Chondrocyte (in vitro differentiated cells): ENCODE results near the gene ZCCHC7. TPM values are rescaled to one million over a fixed set of nuclear protein-coding genes. Genes with fewer than 3 reads are reported as not detected.

ENCODE experiments used
- DNase-seq: peaks from one replicate; pipeline ENCODE4 v3.0.0; 2021; ENCODE audit warnings: mixed read lengths, low spot score
- H3K27ac Mint-ChIP-seq: one replicate; pipeline ENCODE4 v1.8.0; 2021; ENCODE audit warnings: mild to moderate bottlenecking, moderate library complexity, mixed read lengths; ENCODE audit not compliant: unreplicated experiment
- H3K27me3 Mint-ChIP-seq: 2 replicates; pipeline ENCODE4 v1.8.0; 2021; ENCODE audit warnings: low read depth, mixed read lengths
- H3K36me3 Mint-ChIP-seq: 2 replicates; pipeline ENCODE4 v1.8.0; 2021; ENCODE audit warnings: low read depth, mixed read lengths
- H3K4me1 Mint-ChIP-seq: 2 replicates; pipeline ENCODE4 v1.8.0; 2021; ENCODE audit warnings: low read depth, mild to moderate bottlenecking, mixed read lengths
- H3K4me3 Mint-ChIP-seq: one replicate; pipeline ENCODE4 v1.8.0; 2021; ENCODE audit warnings: mild to moderate bottlenecking, moderate library complexity, mixed read lengths; ENCODE audit not compliant: unreplicated experiment
- H3K9me3 Mint-ChIP-seq: 2 replicates; pipeline ENCODE4 v1.8.0; 2021; ENCODE audit warnings: low read depth, mixed read lengths
- total RNA-seq: library from RNA; stranded (reverse); gene quantifications from 3 replicates; pipeline ENCODE4 v1.2.1, GENCODE V29; 2021
- TF ChIP-seq, protein P1 (sequence below): fragments of 200-600 bp; sonication (generic); IDR thresholded peaks from 2 replicates; pipeline ENCODE4 v1.5.0; 2021; ENCODE audit warnings: antibody characterized with exemption, mild to moderate bottlenecking, moderate library complexity

Gene ZCCHC7
- total RNA-seq, 1 donor from 2014 or later, result 22.5 TPM

DNA sequence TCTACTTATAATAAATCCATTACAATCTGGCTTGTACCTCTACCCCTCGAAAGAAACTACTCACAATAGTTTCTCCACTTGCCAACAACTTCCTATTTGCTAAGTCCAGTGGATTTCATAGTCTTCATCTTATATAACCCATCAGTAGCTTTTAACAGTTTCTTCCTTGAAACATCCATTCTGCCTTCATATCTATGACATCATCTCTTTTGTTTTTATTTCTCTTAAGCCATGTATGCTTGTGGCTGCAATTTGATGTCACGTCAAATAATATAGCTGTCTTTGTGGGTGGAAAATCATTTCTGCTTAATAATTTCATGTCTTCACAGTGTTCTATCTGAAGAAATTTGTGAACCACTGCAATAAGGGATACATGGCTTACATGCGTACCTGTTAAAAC is 224.7 kb downstream of the ZCCHC7 start:
- Mint-ChIP-seq H3K27ac (no peak overlapping the region), H3K27me3 (no peaks in the 10 kb centered on the region), H3K4me1 (no peaks in the 10 kb centered on the region), H3K4me3 (no peak overlapping the region), H3K36me3 (peaks cover 6% of the 10 kb centered on the region), H3K9me3 (no peaks in the 10 kb centered on the region)
- TF ChIP-seq, protein P1, sequence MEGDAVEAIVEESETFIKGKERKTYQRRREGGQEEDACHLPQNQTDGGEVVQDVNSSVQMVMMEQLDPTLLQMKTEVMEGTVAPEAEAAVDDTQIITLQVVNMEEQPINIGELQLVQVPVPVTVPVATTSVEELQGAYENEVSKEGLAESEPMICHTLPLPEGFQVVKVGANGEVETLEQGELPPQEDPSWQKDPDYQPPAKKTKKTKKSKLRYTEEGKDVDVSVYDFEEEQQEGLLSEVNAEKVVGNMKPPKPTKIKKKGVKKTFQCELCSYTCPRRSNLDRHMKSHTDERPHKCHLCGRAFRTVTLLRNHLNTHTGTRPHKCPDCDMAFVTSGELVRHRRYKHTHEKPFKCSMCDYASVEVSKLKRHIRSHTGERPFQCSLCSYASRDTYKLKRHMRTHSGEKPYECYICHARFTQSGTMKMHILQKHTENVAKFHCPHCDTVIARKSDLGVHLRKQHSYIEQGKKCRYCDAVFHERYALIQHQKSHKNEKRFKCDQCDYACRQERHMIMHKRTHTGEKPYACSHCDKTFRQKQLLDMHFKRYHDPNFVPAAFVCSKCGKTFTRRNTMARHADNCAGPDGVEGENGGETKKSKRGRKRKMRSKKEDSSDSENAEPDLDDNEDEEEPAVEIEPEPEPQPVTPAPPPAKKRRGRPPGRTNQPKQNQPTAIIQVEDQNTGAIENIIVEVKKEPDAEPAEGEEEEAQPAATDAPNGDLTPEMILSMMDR, result no peak
- no peak for DNase-seq

DNA sequence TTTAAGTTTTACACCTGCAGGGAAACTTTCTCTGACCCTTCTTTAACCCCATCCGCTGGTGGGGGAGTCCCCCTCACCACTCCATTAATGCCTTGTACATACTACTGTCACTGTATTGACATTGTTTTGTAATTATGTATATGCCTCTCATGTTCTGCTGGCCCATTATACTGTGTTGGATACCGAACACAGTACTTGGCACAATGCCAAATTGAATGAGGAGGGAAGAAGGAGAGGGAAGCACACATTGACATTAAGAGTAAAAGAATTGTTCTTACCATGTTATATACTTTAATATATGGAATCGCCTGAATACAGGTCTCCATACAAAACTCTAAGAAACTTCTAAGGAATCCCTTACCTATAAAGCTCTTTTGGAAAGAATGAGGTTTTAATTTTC is 228.5 kb downstream of the ZCCHC7 start:
- Mint-ChIP-seq H3K4me3 (no peak overlapping the region), H3K27ac (no peak overlapping the region), H3K27me3 (no peaks in the 10 kb centered on the region), H3K4me1 (no peaks in the 10 kb centered on the region), H3K9me3 (no peaks in the 10 kb centered on the region), H3K36me3 (peaks cover 20% of the 10 kb centered on the region)
- no peak for DNase-seq
- TF ChIP-seq, protein P1, result no peak

DNA sequence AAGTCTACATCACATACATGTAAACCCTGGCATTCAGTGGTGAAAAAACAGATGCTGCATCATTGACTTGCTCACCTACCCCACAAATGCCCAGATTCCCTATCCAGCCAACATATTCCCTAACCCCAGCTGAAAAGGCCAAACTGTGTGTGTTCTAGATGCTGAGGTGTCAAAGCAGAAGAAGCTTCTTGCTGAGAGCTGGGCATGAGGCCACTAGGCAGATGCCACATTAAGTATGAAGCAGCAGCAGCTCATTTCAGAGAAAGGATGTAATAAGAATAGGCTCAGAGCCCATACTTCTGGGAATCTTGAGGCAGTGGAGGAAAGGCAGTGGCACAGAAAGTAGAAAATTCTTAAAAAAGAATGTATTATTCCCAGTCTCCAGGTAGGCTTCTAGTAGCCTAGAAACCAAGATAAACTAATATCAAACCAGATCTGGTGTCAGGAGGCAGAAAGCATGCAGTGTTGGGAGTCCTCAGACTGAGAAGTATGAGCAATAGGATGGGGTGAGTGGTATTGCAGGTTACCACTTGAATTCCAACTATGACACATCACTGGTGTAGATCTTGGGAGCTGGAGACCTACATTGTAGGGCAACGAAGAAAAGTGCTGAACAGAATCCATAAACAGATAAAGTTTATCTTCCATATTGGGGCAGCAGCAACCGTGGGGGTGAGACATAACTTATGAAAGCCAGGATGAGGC is 230.3 kb downstream of the ZCCHC7 start:
- DNase-seq, result no peak
- Mint-ChIP-seq H3K9me3 (no peaks in the 10 kb centered on the region), H3K36me3 (peaks cover 17% of the 10 kb centered on the region), H3K4me3 (no peak overlapping the region), H3K27me3 (no peaks in the 10 kb centered on the region), H3K27ac (no peak overlapping the region), H3K4me1 (no peaks in the 10 kb centered on the region)
- TF ChIP-seq, protein P1, result no peak

DNA sequence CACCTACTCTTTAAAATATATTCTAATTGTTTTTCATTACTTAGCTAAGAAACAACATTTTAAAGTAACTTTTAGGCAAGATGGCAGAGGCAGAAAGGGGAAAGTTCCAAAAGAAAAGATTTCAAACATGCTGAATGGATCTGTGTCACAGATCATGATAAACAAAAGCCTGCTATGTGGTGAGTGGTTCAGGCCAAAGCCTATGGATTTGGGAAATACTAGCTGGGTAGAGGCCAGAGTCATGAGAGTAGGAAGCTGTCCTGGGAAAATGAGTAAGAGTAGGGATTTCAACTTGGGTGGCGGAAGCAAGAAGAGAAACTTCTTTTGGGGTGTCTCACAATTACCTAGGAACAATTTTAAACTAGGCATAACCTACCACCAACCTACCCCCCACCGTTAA is 233.4 kb downstream of the ZCCHC7 start:
- no peaks in the 10 kb centered on the region for H3K27me3 Mint-ChIP-seq

DNA sequence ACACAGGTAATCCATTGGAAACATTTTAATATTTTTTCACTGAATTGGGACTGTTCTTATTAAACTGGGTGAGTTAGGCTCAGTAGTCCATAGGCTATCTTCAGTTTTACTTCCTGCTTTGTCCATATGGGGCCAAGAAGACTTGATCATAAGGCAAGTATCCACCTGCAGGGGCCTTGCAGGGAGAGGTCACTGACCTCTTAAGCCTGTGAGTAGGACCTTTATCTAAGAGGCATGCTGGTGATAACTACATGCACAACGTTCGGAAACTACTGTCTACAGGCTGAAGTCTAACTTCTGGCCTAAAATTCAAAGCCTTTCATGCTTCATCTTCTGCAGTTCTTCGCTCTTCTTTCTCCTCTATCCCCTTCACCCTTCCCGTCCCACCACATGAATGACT is 242.1 kb downstream of the ZCCHC7 start:
- no peak for DNase-seq
- Mint-ChIP-seq H3K27ac (no peak overlapping the region), H3K9me3 (no peaks in the 10 kb centered on the region), H3K4me3 (no peak overlapping the region), H3K36me3 (peaks cover 6% of the 10 kb centered on the region), H3K27me3 (no peaks in the 10 kb centered on the region), H3K4me1 (no peaks in the 10 kb centered on the region)
- TF ChIP-seq, protein P1, result no peak

More for the DNA sequence above, 233.4 kb downstream of the ZCCHC7 start:
- no peak overlapping the region for H3K27ac Mint-ChIP-seq
- no peaks in the 10 kb centered on the region for H3K9me3 Mint-ChIP-seq
- no peak overlapping the region for H3K4me3 Mint-ChIP-seq
- peaks cover 28% of the 10 kb centered on the region for H3K36me3 Mint-ChIP-seq
- H3K4me1 Mint-ChIP-seq, result no peaks in the 10 kb centered on the region
- TF ChIP-seq, protein P1, result no peak
- no peak for DNase-seq
